NCI-H748 treated with DMSO at 0.1 percent for 48 hours (cell line): Measurements from ENCODE around the gene ZFP3.
"Not testable (repeated sequence)": the region's sequence is repeated elsewhere in the genome, so short reads cannot be mapped to it uniquely, and the experiment has no call there.

ENCODE experiments used
- DNase-seq: peaks from one replicate; lab custom pipeline; 2025; lab: John Stamatoyannopoulos, UW

ZFP3 gene

DNA sequence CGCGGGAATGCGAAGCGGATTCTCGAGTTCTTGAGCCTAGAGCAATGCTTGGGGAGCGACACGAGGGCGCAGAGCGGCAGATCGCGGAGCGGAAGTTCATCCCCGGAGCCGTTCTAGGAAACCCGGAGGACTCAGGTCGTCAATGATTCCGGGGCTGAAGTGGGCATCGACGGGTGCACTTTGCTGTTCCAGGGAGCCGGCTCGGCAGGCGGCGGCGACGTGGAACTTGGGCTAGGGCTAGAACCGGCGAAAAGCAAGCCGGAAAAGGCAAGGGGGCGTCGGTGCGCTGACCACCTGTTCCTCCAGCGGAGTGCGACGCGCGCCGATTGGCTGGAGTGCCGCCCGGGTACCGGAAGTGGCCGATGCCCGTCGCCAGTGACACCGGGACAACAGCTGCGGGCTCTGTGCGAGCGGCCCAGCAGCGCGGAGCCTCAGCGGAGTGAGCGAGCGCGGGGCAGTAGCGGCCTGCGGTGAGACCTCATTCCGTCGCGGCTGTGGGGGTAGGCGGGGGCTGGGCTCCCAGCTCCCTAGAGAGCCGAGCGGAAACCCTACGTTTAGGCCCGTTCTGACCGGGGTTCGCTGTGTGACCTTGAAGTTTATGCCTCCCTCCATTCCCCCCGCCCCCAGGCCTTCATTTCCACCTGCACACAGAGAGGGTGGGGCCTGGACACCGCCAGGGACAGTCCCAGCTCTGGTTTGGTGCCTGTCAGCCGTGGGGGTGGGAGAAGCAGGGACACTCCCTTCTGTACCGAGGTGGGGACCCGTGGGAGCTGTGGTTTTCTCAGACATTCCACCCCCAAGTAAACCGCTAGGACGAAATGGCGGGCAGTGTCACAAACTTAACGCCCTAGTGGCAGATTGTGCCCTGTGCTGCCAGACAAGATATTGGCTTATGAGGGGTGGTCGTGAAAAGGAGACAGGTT is at the start of gene ZFP3:
ZFP3 (plus strand) TSS at position 362 of the 923 bp plus-strand sequence. CDS start 13,038 bp downstream, outside the sequence.
- DNase-seq, result peak; percentile 86

- not testable (repeated sequence) for DNase-seq
Measured at GRCh38 chr17:5030168-5030567, 48.1 kb upstream of the ZFP3 start.

DNA sequence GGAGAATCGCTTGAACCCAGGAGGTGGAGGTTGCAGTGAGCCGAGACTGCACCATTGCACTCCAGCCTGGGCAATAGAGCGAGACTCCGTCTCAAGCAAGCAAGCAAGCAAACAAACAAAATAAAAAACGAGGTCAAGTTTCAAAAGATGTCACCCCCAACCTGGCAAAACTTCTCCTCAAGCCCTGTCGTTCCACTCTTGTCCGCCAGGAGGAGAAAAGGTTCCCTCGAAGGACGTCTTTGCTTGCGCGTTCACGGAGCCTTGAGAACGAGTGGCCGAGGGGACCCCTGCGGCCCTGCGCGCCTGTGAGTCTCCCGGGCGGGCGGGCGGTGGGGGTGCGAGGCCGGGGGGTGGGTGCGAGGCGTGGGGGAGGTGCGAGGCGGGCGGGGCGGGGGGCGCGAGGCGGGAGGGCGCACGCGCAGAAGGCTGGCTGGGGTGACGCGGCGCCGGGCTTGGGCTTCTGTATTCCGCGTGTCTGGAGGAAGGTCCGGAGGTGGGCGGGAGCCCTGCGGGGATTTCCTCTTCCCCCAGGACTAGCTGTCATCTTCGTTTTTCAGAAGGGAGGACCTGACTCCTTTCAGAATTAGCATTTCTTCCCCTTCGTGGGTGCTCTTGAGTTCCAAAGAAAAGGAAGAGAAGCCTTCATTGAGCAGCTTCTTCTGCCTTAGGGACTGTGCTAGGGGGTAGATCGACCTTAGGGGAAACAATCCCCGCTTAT is 46.7 kb upstream of the ZFP3 start:
- peak; percentile 54 for DNase-seq

GRCh38 chr17:5032865-5033264 is 45.4 kb upstream of the ZFP3 start:
- no peak for DNase-seq

DNA sequence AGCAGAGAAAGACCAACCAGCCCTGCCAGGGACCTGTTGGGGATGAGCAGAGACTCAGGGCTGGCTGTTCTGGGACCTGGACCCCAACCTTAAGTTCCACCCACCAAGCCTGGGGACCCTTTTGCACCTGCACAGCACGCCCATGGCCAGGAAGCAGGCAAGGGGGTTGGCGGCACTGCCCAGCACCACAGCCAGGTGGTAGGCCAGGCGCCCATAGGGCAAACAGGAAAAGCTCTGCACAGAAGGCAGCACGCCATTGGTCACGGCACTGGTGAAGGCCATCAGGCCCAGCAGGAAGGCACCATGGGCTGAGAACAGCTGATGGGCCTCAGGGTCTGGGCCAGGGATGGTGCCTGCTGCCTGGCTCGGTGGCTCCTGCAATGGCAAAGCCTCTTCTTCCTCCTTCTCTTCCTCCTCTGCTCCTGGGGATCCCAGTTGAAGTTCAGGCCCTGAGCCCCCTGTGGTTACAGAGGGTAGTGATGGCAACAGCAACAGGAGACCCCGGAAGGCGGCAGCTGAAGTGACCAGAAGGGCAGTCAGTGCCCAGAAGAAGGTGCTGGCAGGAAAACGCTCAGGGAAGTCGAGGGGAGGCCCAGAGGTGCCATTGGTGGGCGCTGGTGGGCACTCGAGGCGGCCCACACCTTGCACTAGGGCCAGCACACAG is 44.8 kb upstream of the ZFP3 start:
- no peak for DNase-seq

GRCh38 chr17:5034063-5034462 is 44.2 kb upstream of the ZFP3 start:
- DNase-seq, result no peak

DNA sequence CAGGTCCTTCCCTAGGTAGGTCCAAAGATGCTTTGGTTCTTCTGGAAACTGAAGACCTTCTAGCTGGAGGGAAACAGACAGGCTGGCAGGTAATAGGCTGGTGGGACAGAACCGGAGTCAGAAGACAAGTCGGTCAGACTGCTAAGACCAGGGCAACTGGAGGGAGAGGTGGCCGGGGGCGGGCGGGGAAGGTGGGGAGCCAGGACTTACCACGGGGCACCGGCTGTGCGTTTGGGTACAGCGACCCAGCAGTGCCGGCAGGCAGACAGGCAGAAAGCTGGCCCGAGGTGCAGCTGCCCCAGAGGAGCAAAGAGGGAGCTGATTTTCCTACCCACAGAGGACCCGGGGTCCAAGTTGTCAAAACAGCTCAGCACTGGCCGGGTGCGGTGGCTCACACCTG is 43.6 kb upstream of the ZFP3 start:
- DNase-seq, result no peak

DNA sequence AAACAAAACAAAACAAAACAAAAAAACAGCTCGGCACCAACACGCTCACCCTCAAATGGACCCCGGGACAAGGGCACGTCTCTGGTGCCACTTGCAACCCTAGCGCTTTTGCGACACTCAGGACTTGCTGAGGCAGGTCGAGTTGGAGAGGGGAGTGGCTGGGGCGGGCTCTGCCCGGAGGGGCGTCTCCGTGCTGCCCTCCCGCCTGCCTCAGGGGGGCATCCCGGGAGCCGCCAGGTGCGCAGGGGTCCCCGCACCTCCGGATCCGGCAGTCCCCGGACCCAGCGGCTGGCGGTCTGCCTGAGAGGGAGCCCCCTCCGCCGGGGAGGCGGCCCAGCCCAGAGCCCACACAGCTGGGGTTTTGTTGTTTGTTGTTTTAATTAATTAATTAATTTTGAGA is 43.0 kb upstream of the ZFP3 start, which contains the start of gene SLC52A1:
SLC52A1 (minus strand) TSS at position 112 of the 400 bp plus-strand sequence. CDS start 820 bp downstream, outside the sequence.
- DNase-seq, result no peak

GRCh38 chr17:5042157-5043022 is 35.9 kb upstream of the ZFP3 start:
- DNase-seq, result no peak

DNA sequence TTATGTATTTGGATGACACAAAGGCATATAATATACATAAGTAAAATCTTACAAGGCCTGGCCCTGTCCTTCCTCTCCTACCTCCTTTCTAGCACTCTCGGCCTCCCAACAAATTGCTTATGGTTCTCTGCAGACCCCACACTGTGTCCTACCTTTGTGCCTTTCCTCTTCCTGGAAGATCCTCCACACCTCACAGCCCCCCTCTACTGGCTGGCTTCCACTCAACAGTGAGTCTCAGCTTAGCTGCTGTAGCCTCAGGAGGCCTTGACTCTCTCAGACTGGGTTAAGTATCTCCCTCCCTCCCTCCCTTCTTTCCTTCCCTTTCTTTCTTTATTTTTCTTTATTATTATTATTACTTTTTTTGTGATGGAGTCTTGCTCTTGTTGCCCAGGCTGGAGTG is 34.7 kb upstream of the ZFP3 start:
- DNase-seq, result no peak

DNA sequence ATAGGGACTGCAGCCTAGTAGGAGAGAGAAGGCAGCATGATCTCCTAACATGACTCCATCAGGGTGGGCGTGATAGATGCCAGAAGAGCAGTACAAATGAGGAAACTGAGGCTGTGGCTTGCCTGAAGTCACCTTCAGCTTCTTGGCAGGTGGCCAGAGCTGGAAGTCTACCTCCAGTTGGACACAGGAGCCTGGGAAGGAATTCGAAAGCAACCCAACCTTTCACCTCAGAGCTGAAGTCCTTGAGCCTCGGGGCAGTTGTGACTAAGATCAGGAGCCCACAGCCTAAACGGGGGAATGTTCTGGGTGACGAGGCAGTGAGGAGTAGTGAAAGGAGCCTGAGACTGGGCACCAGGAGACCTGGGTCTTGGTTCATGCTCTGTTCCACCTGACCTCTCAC is 33.6 kb upstream of the ZFP3 start:
- no peak for DNase-seq

DNA sequence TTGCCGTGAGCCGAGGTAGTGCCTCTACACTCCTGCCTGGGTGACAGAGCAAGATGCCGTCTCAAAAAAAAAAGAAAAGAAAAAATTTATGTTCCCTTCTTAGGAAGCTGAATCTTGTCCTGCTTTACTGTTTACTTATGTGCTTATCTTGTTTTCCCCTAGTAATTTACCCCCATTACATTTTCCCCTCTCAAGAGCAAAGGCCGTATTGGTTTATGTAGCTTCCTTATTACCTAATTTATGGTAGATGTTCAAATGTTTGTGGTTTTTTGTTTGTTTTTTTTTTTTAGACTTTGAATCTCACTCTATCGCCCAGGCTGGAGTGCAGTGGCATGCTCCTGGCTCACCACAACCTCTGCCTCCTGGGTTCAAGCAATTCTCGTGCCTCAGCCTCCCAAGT is 32.8 kb upstream of the ZFP3 start:
- no peak for DNase-seq

DNA sequence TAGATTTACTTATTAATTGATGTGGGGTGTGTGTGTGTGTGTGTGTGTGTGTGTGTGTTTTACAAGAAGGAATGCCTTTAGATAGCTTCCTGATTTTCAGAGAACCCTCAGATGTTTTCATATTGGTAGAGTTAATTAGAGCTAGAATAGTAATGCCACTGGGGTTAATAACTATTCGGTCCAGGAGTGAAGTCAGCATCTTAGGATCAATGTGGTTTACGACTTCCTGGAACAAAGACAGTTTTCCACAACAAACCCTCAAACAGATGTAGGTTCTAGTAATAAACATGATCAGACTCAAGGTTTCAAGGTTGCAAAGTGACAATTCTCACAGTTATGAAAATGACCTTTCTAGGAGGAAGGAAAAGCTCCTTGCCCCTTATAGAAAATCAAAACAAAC is 30.8 kb upstream of the ZFP3 start:
- no peak for DNase-seq

DNA sequence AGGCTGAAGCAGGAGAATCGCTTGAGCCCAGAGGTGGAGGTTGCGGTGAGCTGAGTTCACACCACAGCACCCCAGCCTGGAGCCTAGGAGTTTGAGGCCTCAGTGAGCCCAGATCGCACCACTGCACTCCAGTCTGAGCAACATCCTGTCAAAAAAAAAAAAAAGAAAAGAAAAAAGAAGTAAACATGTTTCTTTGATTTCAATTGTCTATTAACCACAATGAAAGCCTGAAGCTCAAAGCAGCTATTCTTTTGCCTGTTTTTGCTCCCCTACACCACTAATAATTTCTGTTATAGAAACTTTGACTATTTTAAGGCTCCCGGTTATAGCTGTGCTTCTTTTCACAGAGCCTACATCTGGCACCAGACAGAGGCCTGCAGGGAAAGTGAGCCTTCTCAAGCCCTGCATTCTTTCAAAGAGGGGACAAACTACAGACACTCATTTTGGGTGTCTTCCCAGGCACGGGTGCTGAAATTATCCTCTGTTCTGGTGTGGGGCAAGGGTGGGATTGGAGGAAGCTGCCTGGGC is 28.9 kb upstream of the ZFP3 start:
- DNase-seq, result no peak

DNA sequence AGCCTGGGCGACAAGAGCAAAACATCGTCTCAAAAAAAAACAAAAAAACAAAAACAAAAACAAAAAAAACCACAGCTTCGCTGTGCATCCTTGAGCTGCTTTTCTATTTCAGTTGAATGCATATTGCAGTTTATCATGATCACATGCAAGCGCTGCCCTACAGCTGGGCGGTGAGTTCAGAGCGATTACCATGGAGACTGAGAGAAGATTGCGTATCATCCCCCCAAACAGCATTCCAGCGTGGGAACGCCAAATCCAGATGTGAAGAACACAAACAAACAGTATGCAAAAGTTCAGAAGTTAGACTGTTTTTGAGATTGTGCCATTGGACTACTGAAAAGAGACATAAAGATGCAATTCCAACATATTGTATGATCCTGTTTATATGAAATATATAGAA is 28.0 kb upstream of the ZFP3 start:
- no peak for DNase-seq

GRCh38 chr17:5055543-5055942 is 22.7 kb upstream of the ZFP3 start:
- DNase-seq, result no peak

GRCh38 chr17:5065227-5065744 is 13.0 kb upstream of the ZFP3 start:
- DNase-seq, result no peak

DNA sequence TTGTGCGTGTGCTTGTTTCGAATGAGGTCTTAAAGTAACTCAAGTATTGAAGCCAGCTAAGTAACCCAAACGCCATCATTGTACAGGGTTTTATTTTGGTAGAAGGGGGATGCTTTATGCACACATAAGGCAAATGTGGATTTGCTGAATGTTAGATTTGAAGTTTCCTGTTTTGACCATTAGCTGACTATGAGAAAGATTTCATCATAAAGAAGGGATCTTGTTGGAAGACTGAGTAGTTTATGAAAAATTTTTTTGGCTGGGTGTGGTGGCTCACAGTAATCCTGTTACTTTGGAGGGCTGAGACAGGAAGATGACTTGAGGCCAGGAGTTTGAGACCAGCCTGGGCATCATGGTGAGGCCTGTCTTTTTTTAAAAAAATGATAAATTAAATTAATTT is 10.0 kb upstream of the ZFP3 start:
- no peak for DNase-seq

GRCh38 chr17:5069724-5070123 is 8.5 kb upstream of the ZFP3 start:
- DNase-seq, result no peak

GRCh38 chr17:5075472-5075871 is 2.8 kb upstream of the ZFP3 start:
- DNase-seq, result not testable (repeated sequence)

- not testable (repeated sequence) for DNase-seq
Measured at GRCh38 chr17:5077275-5077674, 992 bp upstream of the ZFP3 start.
